H9 (cell line): ENCODE results near the gene GPR83. TPM values are rescaled to one million over a fixed set of nuclear protein-coding genes. Genes with fewer than 3 reads are reported as not detected.

ENCODE experiments used
- DNase-seq: peaks from one replicate; pipeline ENCODE4 v3.0.0-alpha.2; 2017
- H2AFZ ChIP-seq: one replicate; pipeline ENCODE4 v1.6.1; 2013; ENCODE audit warnings: mild to moderate bottlenecking, low read length, control low read depth, moderate library complexity
- H2AK5ac ChIP-seq: 2 replicates; pipeline ENCODE4 v1.6.1; 2013; ENCODE audit warnings: low read length, control low read depth, mixed read lengths; ENCODE audit not compliant: insufficient read length
- H2BK120ac ChIP-seq: one replicate; pipeline ENCODE4 v1.6.1; 2013; ENCODE audit warnings: low read depth, mild to moderate bottlenecking, low read length, control low read depth, inconsistent platforms; ENCODE audit not compliant: poor library complexity, severe bottlenecking
- H2BK12ac ChIP-seq: 2 replicates; pipeline ENCODE4 v1.6.1; 2013; ENCODE audit warnings: low read length, control low read depth, mixed read lengths, low read depth; ENCODE audit not compliant: insufficient read length
- H2BK15ac ChIP-seq: 2 replicates; pipeline ENCODE4 v1.6.1; 2013; ENCODE audit warnings: low read depth, low read length, control low read depth
- H2BK20ac ChIP-seq: one replicate; pipeline ENCODE4 v1.6.1; 2013; ENCODE audit warnings: low read depth, mild to moderate bottlenecking, low read length, control low read depth, inconsistent platforms; ENCODE audit not compliant: poor library complexity, severe bottlenecking
- H2BK5ac ChIP-seq: 2 replicates; pipeline ENCODE4 v1.6.1; 2013; ENCODE audit warnings: low read length, control low read depth, mixed read lengths; ENCODE audit not compliant: insufficient read length
- H3K14ac ChIP-seq: 2 replicates; pipeline ENCODE4 v1.6.1; 2013; ENCODE audit warnings: low read length, control low read depth; ENCODE audit not compliant: insufficient read depth
- H3K18ac ChIP-seq: 2 replicates; pipeline ENCODE4 v1.6.1; 2013; ENCODE audit warnings: low read depth, mild to moderate bottlenecking, mixed read lengths, low read length, control low read depth; ENCODE audit not compliant: insufficient read length
- H3K23ac ChIP-seq: 2 replicates; pipeline ENCODE4 v1.6.1; 2013; ENCODE audit warnings: low read length, control low read depth, mixed read lengths, low read depth; ENCODE audit not compliant: insufficient read length
- H3K23me2 ChIP-seq: 2 replicates; pipeline ENCODE4 v1.6.1; 2013; ENCODE audit warnings: low read depth, mild to moderate bottlenecking, mixed read lengths, low read length, control low read depth; ENCODE audit not compliant: insufficient read length, poor library complexity, severe bottlenecking
- H3K27ac ChIP-seq: 2 replicates; pipeline ENCODE4 v1.5.1; 2013; ENCODE audit warnings: low read length, control low read depth, mixed read lengths, low read depth; ENCODE audit not compliant: insufficient read length
- H3K27me3 ChIP-seq: 2 replicates; pipeline ENCODE4 v1.6.1; 2013; ENCODE audit warnings: low read length, control low read depth, inconsistent platforms; ENCODE audit not compliant: insufficient read depth
- H3K4ac ChIP-seq: 2 replicates; pipeline ENCODE4 v1.6.1; 2013; ENCODE audit warnings: low read depth, mild to moderate bottlenecking, control low read depth, inconsistent platforms, low read length, moderate library complexity
- H3K4me1 ChIP-seq: 2 replicates; pipeline ENCODE4 v1.6.1; 2013; ENCODE audit warnings: low read length, control low read depth, inconsistent platforms; ENCODE audit not compliant: insufficient read depth
- H3K4me2 ChIP-seq: 2 replicates; pipeline ENCODE4 v1.6.1; 2013; ENCODE audit warnings: low read length, control low read depth, mixed read lengths; ENCODE audit not compliant: insufficient read length, insufficient read depth
- H3K56ac ChIP-seq: 2 replicates; pipeline ENCODE4 v1.6.1; 2013; ENCODE audit warnings: low read depth, mild to moderate bottlenecking, mixed read lengths, low read length, control low read depth; ENCODE audit not compliant: insufficient read length
- H3K79me1 ChIP-seq: 2 replicates; pipeline ENCODE4 v1.6.1; 2013; ENCODE audit warnings: low read depth, mild to moderate bottlenecking, moderate library complexity, low read length, control low read depth, inconsistent platforms; ENCODE audit not compliant: insufficient read depth, poor library complexity, severe bottlenecking
- H3K79me2 ChIP-seq: 2 replicates; pipeline ENCODE4 v1.6.1; 2013; ENCODE audit warnings: low read length, control low read depth, inconsistent platforms; ENCODE audit not compliant: insufficient read depth
- H3K9ac ChIP-seq: 2 replicates; pipeline ENCODE4 v1.6.1; 2013; ENCODE audit warnings: low read length, control low read depth, mixed read lengths; ENCODE audit not compliant: insufficient read length; ENCODE audit errors: extremely low read depth
- H3K9me3 ChIP-seq: one replicate; pipeline ENCODE4 v1.6.1; 2013; ENCODE audit warnings: low read depth, low read length, inconsistent platforms; ENCODE audit not compliant: control insufficient read depth
- H3T11ph ChIP-seq: one replicate; pipeline ENCODE4 v1.6.1; 2013; ENCODE audit warnings: mild to moderate bottlenecking, low read length, control low read depth, inconsistent platforms
- H4K20me1 ChIP-seq: one replicate; pipeline ENCODE4 v1.6.1; 2013; ENCODE audit not compliant: control insufficient read depth, insufficient read length, insufficient read depth
- H4K5ac ChIP-seq: 2 replicates; pipeline ENCODE4 v1.6.1; 2013; ENCODE audit warnings: low read depth, mild to moderate bottlenecking, mixed read lengths, low read length, control low read depth; ENCODE audit not compliant: insufficient read length
- H4K8ac ChIP-seq: replicated peaks from 2 replicates; pipeline ENCODE4 v1.6.1; 2013; ENCODE audit warnings: low read length, control low read depth, mixed read lengths, low read depth; ENCODE audit not compliant: insufficient read length
- H4K91ac ChIP-seq: 2 replicates; pipeline ENCODE4 v1.6.1; 2013; ENCODE audit warnings: low read depth, mild to moderate bottlenecking, moderate library complexity, mixed read lengths, low read length, control low read depth; ENCODE audit not compliant: insufficient read length
- H3K27ac Mint-ChIP-seq, 3 experiments: 2 replicates in 2 of 3; 3 replicates in 1 of 3; pipeline ENCODE4 v1.8.0; 2020 to 2021; ENCODE audit warnings: mixed read lengths in 3 of 3, mild to moderate bottlenecking in 1 of 3, moderate library complexity in 1 of 3
- H3K27me3 Mint-ChIP-seq: 2 replicates; pipeline ENCODE4 v1.8.0; 2021; ENCODE audit warnings: low read depth, mild to moderate bottlenecking, moderate library complexity, mixed read lengths
- H3K36me3 Mint-ChIP-seq, 3 experiments: 2 replicates in 2 of 3; 3 replicates in 1 of 3; pipeline ENCODE4 v1.8.0; 2020 to 2021; ENCODE audit warnings: low read depth in 3 of 3, mixed read lengths in 3 of 3; ENCODE audit not compliant: insufficient read depth in 1 of 3
- H3K4me1 Mint-ChIP-seq, 2 experiments: 2 replicates each; pipeline ENCODE4 v1.8.0; 2020; ENCODE audit warnings: mixed read lengths in 2 of 2
- H3K4me3 Mint-ChIP-seq, 2 experiments: 2 replicates in 1 of 2; 3 replicates in 1 of 2; pipeline ENCODE4 v1.8.0; 2020 to 2021; ENCODE audit warnings: mild to moderate bottlenecking in 2 of 2, mixed read lengths in 2 of 2, moderate library complexity in 1 of 2
- H3K9me3 Mint-ChIP-seq, 2 experiments: 2 replicates in 1 of 2; 3 replicates in 1 of 2; pipeline ENCODE4 v1.8.0; 2020; ENCODE audit warnings: mild to moderate bottlenecking in 2 of 2, mixed read lengths in 2 of 2, moderate library complexity in 1 of 2
- WGBS: extraction: QIAGEN DNeasy Blood & Tissue Kit; methylation state at CpG from one replicate; pipeline ENCODE4 v1.1.7; 2013; ENCODE audit warnings: missing lambda C conversion rate, low lambda C conversion rate, mixed read lengths; ENCODE audit not compliant: insufficient read length; ENCODE audit errors: extremely low coverage; 5-methylcytosine and 5-hydroxymethylcytosine counted together
- total RNA-seq: library from RNA; stranded (reverse); gene quantifications from 2 replicates; pipeline ENCODE4 v1.2.1, GENCODE V29; 2021
- TF ChIP-seq, protein P1 (sequence below): fragments of 200-600 bp; sonication (generic); conservative IDR thresholded peaks from 3 replicates; pipeline ENCODE4 v1.8.0; 2021; ENCODE audit warnings: antibody characterized with exemption, mild to moderate bottlenecking

GPR83 gene
- total RNA-seq, 1 experiment from 2014 or later = not detected

DNA sequence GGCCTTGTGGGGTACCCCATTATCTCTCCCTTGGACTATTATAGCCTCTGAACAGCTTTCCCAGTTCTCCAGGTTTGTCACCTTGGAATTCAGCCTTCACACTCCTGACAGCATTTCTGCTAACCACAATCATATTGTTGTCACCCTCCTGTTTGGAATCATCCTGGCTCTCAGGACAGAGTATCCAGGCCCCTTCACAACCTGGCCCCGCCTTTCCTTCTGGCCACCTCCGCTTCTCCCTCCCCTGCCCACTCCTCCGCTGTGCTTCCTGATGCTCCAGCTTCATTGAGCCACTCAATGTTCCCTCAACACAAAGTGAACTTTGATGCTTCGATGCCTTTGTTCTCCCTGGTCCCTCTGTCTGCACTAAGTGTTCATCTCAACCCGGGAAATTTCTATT, 3.1 kb downstream of the GPR83 start:
- Histone ChIP-seq H2AK5ac (no peak overlapping the region), H3K9ac (no peak overlapping the region), H3K23ac (no peak overlapping the region), H3K79me1 (no peaks in the 10 kb centered on the region), H3K4me2 (no peak overlapping the region), H3K56ac (no peak overlapping the region), H3K18ac (no peak overlapping the region), H2BK120ac (no peak overlapping the region), H3T11ph (no peak overlapping the region), H3K4ac (no peak overlapping the region), H4K8ac (no peak overlapping the region), H3K27ac (no peak overlapping the region), H2BK12ac (no peak overlapping the region), H2BK15ac (no peak overlapping the region), H2BK20ac (no peak overlapping the region), H2AFZ (no peak overlapping the region), H4K20me1 (no peaks in the 10 kb centered on the region), H3K23me2 (no peaks in the 10 kb centered on the region), H3K79me2 (no peaks in the 10 kb centered on the region), H3K14ac (no peak overlapping the region), H4K91ac (no peak overlapping the region), H4K5ac (no peak overlapping the region), H2BK5ac (no peak overlapping the region), H3K4me1 (no peaks in the 10 kb centered on the region), H3K9me3 (no peaks in the 10 kb centered on the region), H3K27me3 (peaks cover 23% of the 10 kb centered on the region; the same call in 1 of the 2 replicates)
- TF ChIP-seq, protein P1, sequence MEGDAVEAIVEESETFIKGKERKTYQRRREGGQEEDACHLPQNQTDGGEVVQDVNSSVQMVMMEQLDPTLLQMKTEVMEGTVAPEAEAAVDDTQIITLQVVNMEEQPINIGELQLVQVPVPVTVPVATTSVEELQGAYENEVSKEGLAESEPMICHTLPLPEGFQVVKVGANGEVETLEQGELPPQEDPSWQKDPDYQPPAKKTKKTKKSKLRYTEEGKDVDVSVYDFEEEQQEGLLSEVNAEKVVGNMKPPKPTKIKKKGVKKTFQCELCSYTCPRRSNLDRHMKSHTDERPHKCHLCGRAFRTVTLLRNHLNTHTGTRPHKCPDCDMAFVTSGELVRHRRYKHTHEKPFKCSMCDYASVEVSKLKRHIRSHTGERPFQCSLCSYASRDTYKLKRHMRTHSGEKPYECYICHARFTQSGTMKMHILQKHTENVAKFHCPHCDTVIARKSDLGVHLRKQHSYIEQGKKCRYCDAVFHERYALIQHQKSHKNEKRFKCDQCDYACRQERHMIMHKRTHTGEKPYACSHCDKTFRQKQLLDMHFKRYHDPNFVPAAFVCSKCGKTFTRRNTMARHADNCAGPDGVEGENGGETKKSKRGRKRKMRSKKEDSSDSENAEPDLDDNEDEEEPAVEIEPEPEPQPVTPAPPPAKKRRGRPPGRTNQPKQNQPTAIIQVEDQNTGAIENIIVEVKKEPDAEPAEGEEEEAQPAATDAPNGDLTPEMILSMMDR = no peak
- no CpG with 5 or more reads among the region's 5 CpGs for WGBS
- H3K9me3 Mint-ChIP-seq = no peaks in the 10 kb centered on the region
- no peak overlapping the region for H3K27ac Mint-ChIP-seq
- no peaks in the 10 kb centered on the region for H3K36me3 Mint-ChIP-seq
- no peak for DNase-seq
- no peak overlapping the region for H3K4me3 Mint-ChIP-seq
- peaks cover 14 to 17% of the 10 kb centered on the region in 2 experiments for H3K4me1 Mint-ChIP-seq
- H3K27me3 Mint-ChIP-seq = peaks cover 61% of the 10 kb centered on the region
